Fibroblast of lung (primary cell): ENCODE results near the gene ATP10D. TPM values are rescaled to one million over a fixed set of nuclear protein-coding genes. Genes with fewer than 3 reads are reported as not detected.

Experiments
- DNase-seq, 2 donors: peaks; one replicate each; pipeline versions ENCODE4 v3.0.0 to v3.0.0-alpha.2; 2010; ENCODE audit warnings: low read depth in 2 of 2
- H2AFZ ChIP-seq: 2 replicates; pipeline ENCODE4 v1.5.1; 2012; ENCODE audit warnings: low read length, control low read depth, inconsistent platforms
- H3K27ac ChIP-seq: 2 replicates; pipeline ENCODE4 v1.5.1; 2011; ENCODE audit warnings: low read length, control low read depth; ENCODE audit not compliant: insufficient read depth
- H3K27me3 ChIP-seq: 2 replicates; pipeline ENCODE4 v1.5.1; 2011; ENCODE audit warnings: mild to moderate bottlenecking, low read length; ENCODE audit not compliant: control insufficient read depth, insufficient read depth
- H3K36me3 ChIP-seq: 2 replicates; pipeline ENCODE4 v1.5.1; 2011; ENCODE audit warnings: low read length; ENCODE audit not compliant: control insufficient read depth, insufficient read depth
- H3K4me1 ChIP-seq: 2 replicates; pipeline ENCODE4 v1.5.1; 2011; ENCODE audit warnings: low read length; ENCODE audit not compliant: control insufficient read depth, insufficient read depth; ENCODE audit errors: extremely low read depth
- H3K4me2 ChIP-seq: 2 replicates; pipeline ENCODE4 v1.5.1; 2011; ENCODE audit warnings: low read length, control low read depth; ENCODE audit not compliant: insufficient read depth; ENCODE audit errors: extremely low read depth
- H3K4me3 ChIP-seq, 4 experiments: fragments of 200-600 bp in 1 of 4; sonication (generic) in 1 of 4; replicated peaks in 1 of 4; 2 replicates each; pipeline ENCODE4 v1.5.1; 2011 to 2016; ENCODE audit warnings: low read length in 4 of 4, low read depth in 3 of 4, mild to moderate bottlenecking in 3 of 4, control low read depth in 2 of 4, inconsistent platforms in 1 of 4, mixed read lengths in 1 of 4; ENCODE audit not compliant: insufficient read depth in 1 of 4; ENCODE audit errors: control extremely low read depth in 1 of 4
- H3K79me2 ChIP-seq: 2 replicates; pipeline ENCODE4 v1.5.1; 2012; ENCODE audit warnings: mild to moderate bottlenecking, low read length, inconsistent platforms; ENCODE audit not compliant: control insufficient read depth, insufficient read depth
- H3K9ac ChIP-seq: 2 replicates; pipeline ENCODE4 v1.5.1; 2011; ENCODE audit warnings: mild to moderate bottlenecking, low read length, control low read depth; ENCODE audit not compliant: insufficient read depth
- H3K9me3 ChIP-seq: 2 replicates; pipeline ENCODE4 v1.5.1; 2012; ENCODE audit warnings: low read depth, low read length; ENCODE audit not compliant: control insufficient read depth, insufficient read depth
- H4K20me1 ChIP-seq: 2 replicates; pipeline ENCODE4 v1.5.1; 2011; ENCODE audit warnings: low read length; ENCODE audit not compliant: control insufficient read depth, insufficient read depth; ENCODE audit errors: extremely low read depth
- EZH2 ChIP-seq: IDR thresholded peaks from 2 replicates; pipeline ENCODE4 v1.5.1; 2012; ENCODE audit warnings: low read length, control low read depth, mild to moderate bottlenecking; ENCODE audit errors: missing control alignments
- polyA plus RNA-seq, 2 donors: library from polyadenylated mRNA; depleted of rRNA in 1 of 2; stranded (reverse) in 1 of 2; unstranded in 1 of 2; fragments of >200 nt; gene quantifications; 2 replicates each; pipeline ENCODE4 v1.2.1, GENCODE V29; 2011 to 2012; ENCODE audit warnings: missing spikeins in 1 of 2
- total RNA-seq: library from RNA; depleted of rRNA; stranded (reverse); fragments of >200 nt; gene quantifications from 2 replicates; pipeline ENCODE4 v1.2.1, GENCODE V29; 2014
- TF ChIP-seq, protein P1 (sequence below), 2 donors: IDR thresholded peaks in 1 of 2; conservative IDR thresholded peaks in 1 of 2; 1 replicate in 1 of 2; 2 replicates in 1 of 2; pipeline ENCODE4 v1.5.1; 2011 to 2012; ENCODE audit warnings: low read length in 2 of 2, control low read depth in 1 of 2, inconsistent platforms in 1 of 2, low read depth in 1 of 2, mild to moderate bottlenecking in 1 of 2

The ATP10D gene
- total and polyA plus RNA-seq, 2 donors (not counting 1 experiment from before 2014, with no cell fraction given), result 24.6 to 40.8 TPM

DNA sequence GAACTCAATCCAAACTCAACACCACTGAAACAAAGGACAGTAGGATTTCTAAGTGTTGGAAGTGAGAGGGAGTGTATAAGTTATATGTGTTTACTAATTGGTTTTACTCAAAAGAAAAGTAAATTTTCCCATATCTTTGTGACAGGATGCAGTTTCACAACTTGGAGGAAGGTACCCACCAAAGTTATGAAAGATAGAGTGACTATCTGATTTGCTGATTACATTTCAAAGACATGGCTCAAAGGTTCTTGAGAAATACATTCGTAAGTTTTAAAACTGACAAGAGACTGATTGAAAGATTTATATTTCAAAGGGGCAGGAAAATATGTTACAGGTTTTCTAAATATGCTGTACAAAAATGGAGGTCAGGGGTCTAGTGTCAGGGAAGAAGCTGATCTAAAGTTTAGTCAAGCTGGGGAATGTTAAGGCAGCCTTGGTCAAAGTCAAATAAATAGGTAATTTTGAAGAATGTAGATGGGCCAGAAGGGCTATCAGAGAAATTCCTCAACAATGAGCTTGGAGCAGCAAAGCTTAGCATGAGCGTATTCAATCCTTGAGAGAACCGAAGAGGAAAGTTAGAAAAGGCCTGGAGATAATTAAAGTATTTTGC is 11.8 kb upstream of the ATP10D start:
- Histone ChIP-seq H3K27ac (no peak overlapping the region), H3K79me2 (no peaks in the 10 kb centered on the region), H3K4me2 (no peak overlapping the region), H3K9ac (no peak overlapping the region), H4K20me1 (no peaks in the 10 kb centered on the region), H3K36me3 (no peaks in the 10 kb centered on the region), H3K27me3 (no peaks in the 10 kb centered on the region), H2AFZ (no peak overlapping the region), H3K9me3 (no peaks in the 10 kb centered on the region), H3K4me1 (peaks cover 2% of the 10 kb centered on the region), H3K4me3 (no peak overlapping the region)
- DNase-seq, result no peak
- TF ChIP-seq EZH2, result no peak
- TF ChIP-seq, protein P1, sequence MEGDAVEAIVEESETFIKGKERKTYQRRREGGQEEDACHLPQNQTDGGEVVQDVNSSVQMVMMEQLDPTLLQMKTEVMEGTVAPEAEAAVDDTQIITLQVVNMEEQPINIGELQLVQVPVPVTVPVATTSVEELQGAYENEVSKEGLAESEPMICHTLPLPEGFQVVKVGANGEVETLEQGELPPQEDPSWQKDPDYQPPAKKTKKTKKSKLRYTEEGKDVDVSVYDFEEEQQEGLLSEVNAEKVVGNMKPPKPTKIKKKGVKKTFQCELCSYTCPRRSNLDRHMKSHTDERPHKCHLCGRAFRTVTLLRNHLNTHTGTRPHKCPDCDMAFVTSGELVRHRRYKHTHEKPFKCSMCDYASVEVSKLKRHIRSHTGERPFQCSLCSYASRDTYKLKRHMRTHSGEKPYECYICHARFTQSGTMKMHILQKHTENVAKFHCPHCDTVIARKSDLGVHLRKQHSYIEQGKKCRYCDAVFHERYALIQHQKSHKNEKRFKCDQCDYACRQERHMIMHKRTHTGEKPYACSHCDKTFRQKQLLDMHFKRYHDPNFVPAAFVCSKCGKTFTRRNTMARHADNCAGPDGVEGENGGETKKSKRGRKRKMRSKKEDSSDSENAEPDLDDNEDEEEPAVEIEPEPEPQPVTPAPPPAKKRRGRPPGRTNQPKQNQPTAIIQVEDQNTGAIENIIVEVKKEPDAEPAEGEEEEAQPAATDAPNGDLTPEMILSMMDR (conservative IDR thresholded peaks at IDR 0.05 in 1 of 2, IDR thresholded peaks at IDR 0.05 in 1 of 2; ENCODE audit: low read depth in 1 of 2, low read length in 2 of 2), result no peak

DNA sequence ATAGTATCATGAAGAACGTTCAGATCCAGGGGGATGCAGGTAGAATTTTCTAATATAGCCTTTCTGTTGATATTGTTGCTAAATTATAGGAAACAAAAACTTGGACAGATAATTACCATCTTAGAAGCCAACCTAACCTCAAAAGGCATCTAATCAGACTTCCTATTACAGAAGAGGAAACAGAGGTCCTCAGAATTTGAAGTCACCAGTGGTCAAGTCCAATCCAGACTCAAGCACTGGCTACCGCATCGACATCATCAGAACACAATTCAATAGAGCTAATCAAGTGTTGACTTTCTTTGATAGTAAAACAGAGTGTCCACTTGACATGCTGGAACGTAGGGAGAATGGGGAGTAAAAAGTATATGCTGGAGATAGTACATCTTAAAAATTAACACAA is 10.3 kb upstream of the ATP10D start:
- Histone ChIP-seq H3K4me3 (no peak overlapping the region), H3K4me2 (no peak overlapping the region)
- DNase-seq, result no peak

DNA sequence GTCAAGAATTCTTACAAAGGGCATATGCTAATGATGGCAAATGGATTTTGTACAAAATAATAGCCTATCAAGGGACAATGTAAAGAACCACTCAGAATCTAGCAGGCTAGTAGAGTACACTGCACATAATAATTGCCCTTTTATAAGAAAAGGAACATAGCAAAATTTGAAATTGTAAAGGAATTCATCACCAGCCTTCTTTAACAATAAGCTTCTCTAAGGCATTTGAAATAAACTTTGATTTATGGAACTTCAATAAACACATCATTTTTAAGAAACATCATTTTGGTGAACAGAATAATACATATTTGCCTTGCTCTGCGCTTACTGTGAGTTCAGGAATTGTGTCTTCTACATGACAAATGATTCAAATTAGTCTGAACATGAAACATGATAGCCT is 9.7 kb upstream of the ATP10D start:
- TF ChIP-seq EZH2, result no peak
- TF ChIP-seq, protein P1 (conservative IDR thresholded peaks at IDR 0.05 in 1 of 2, IDR thresholded peaks at IDR 0.05 in 1 of 2; ENCODE audit: low read depth in 1 of 2, low read length in 2 of 2), result no peak
- no peaks in the 10 kb centered on the region for H4K20me1 ChIP-seq
- H3K4me2 ChIP-seq, result no peak overlapping the region
- H3K36me3 ChIP-seq, result no peaks in the 10 kb centered on the region
- H3K79me2 ChIP-seq, result no peaks in the 10 kb centered on the region
- H3K4me3 ChIP-seq, result no peak overlapping the region
- H2AFZ ChIP-seq, result no peak overlapping the region
- no peaks in the 10 kb centered on the region for H3K27me3 ChIP-seq
- no peak for DNase-seq
- H3K9ac ChIP-seq, result no peak overlapping the region
- H3K4me1 ChIP-seq, result peaks cover 2% of the 10 kb centered on the region
- H3K9me3 ChIP-seq, result no peaks in the 10 kb centered on the region
- no peak overlapping the region for H3K27ac ChIP-seq

More for the DNA sequence above, 10.3 kb upstream of the ATP10D start:
- no peaks in the 10 kb centered on the region for H3K79me2 ChIP-seq
- H3K9me3 ChIP-seq, result no peaks in the 10 kb centered on the region
- H3K36me3 ChIP-seq, result no peaks in the 10 kb centered on the region
- TF ChIP-seq EZH2, result no peak
- TF ChIP-seq, protein P1 (conservative IDR thresholded peaks at IDR 0.05 in 1 of 2, IDR thresholded peaks at IDR 0.05 in 1 of 2; ENCODE audit: low read depth in 1 of 2, low read length in 2 of 2), result no peak
- no peak overlapping the region for H3K27ac ChIP-seq
- no peaks in the 10 kb centered on the region for H4K20me1 ChIP-seq
- no peak overlapping the region for H2AFZ ChIP-seq
- H3K9ac ChIP-seq, result no peak overlapping the region
- no peaks in the 10 kb centered on the region for H3K27me3 ChIP-seq
- peaks cover 2% of the 10 kb centered on the region for H3K4me1 ChIP-seq
